ENCODE data around the gene SLC25A25.
"Not testable (repeated sequence)": the region's sequence is repeated elsewhere in the genome, so short reads cannot be mapped to it uniquely, and the experiment has no call there.

The SLC25A25 gene

DNA sequence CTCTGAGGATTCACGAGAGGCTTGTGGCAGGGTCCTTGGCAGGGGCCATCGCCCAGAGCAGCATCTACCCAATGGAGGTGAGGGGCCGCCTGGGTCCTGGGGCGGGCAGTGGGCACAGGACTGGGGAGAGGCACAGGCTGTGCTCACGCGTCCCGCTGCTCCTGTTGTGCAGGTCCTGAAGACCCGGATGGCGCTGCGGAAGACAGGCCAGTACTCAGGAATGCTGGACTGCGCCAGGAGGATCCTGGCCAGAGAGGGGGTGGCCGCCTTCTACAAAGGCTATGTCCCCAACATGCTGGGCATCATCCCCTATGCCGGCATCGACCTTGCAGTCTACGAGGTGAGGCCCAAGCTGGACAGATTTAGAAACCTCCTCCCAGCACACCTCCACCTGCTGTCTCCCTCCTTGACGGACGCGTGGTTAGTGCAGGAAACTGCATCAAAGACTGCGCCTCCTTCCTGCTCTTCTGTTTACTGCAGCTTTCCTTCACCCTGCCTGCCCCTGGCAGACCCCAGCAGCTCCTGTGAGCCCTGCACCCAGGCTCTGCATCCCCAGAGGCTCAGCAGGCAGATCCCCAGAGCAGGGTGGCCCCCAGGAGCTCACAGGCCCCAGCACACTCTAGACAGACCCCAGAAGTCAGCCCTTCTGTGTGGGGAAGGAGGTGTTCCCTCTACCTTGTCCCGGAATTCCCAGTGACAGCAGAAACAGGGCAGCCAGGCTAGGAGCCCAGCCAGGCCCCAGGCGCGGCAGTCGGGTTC lies 38.3 kb downstream of the SLC25A25 start:
- DNase-seq (ENCODE audit: extremely low read depth, low read depth) = no peak
- H3K4me3 ChIP-seq (replicated peaks; ENCODE audit: low read depth, low read length) = no peak overlapping the region
- TF ChIP-seq, protein P1, sequence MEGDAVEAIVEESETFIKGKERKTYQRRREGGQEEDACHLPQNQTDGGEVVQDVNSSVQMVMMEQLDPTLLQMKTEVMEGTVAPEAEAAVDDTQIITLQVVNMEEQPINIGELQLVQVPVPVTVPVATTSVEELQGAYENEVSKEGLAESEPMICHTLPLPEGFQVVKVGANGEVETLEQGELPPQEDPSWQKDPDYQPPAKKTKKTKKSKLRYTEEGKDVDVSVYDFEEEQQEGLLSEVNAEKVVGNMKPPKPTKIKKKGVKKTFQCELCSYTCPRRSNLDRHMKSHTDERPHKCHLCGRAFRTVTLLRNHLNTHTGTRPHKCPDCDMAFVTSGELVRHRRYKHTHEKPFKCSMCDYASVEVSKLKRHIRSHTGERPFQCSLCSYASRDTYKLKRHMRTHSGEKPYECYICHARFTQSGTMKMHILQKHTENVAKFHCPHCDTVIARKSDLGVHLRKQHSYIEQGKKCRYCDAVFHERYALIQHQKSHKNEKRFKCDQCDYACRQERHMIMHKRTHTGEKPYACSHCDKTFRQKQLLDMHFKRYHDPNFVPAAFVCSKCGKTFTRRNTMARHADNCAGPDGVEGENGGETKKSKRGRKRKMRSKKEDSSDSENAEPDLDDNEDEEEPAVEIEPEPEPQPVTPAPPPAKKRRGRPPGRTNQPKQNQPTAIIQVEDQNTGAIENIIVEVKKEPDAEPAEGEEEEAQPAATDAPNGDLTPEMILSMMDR (IDR thresholded peaks at IDR 0.05; ENCODE audit: low read depth, low read length, missing control alignments) = no peak

DNA sequence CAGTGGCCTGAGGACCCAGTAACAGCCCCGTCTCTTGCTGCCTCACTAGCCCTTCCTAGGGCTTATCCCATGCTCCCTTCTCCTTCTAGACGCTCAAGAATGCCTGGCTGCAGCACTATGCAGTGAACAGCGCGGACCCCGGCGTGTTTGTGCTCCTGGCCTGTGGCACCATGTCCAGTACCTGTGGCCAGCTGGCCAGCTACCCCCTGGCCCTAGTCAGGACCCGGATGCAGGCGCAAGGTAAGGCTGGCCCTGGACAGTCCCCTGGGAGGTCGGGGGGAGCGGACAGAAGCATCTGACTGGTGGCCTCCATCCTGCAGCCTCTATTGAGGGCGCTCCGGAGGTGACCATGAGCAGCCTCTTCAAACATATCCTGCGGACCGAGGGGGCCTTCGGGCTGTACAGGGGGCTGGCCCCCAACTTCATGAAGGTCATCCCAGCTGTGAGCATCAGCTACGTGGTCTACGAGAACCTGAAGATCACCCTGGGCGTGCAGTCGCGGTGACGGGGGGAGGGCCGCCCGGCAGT lies 39.0 kb downstream of the SLC25A25 start:
- H3K4me3 ChIP-seq (replicated peaks; ENCODE audit: low read depth, low read length) = no peak overlapping the region
- no peak for DNase-seq (ENCODE audit: extremely low read depth, low read depth)
- TF ChIP-seq, protein P1 (IDR thresholded peaks at IDR 0.05; ENCODE audit: low read depth, low read length, missing control alignments) = no peak

DNA sequence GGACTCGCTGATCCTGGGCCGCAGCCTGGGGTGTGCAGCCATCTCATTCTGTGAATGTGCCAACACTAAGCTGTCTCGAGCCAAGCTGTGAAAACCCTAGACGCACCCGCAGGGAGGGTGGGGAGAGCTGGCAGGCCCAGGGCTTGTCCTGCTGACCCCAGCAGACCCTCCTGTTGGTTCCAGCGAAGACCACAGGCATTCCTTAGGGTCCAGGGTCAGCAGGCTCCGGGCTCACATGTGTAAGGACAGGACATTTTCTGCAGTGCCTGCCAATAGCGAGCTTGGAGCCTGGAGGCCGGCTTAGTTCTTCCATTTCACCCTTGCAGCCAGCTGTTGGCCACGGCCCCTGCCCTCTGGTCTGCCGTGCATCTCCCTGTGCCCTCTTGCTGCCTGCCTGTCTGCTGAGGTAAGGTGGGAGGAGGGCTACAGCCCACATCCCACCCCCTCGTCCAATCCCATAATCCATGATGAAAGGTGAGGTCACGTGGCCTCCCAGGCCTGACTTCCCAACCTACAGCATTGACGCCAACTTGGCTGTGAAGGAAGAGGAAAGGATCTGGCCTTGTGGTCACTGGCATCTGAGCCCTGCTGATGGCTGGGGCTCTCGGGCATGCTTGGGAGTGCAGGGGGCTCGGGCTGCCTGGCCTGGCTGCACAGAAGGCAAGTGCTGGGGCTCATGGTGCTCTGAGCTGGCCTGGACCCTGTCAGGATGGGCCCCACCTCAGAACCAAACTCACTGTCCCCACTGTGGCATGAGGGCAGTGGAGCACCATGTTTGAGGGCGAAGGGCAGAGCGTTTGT lies 39.6 kb downstream of the SLC25A25 start:
- TF ChIP-seq, protein P1 (IDR thresholded peaks at IDR 0.05; ENCODE audit: low read depth, low read length, missing control alignments) = no peak
- H3K4me3 ChIP-seq (replicated peaks; ENCODE audit: low read depth, low read length) = no peak overlapping the region

DNA sequence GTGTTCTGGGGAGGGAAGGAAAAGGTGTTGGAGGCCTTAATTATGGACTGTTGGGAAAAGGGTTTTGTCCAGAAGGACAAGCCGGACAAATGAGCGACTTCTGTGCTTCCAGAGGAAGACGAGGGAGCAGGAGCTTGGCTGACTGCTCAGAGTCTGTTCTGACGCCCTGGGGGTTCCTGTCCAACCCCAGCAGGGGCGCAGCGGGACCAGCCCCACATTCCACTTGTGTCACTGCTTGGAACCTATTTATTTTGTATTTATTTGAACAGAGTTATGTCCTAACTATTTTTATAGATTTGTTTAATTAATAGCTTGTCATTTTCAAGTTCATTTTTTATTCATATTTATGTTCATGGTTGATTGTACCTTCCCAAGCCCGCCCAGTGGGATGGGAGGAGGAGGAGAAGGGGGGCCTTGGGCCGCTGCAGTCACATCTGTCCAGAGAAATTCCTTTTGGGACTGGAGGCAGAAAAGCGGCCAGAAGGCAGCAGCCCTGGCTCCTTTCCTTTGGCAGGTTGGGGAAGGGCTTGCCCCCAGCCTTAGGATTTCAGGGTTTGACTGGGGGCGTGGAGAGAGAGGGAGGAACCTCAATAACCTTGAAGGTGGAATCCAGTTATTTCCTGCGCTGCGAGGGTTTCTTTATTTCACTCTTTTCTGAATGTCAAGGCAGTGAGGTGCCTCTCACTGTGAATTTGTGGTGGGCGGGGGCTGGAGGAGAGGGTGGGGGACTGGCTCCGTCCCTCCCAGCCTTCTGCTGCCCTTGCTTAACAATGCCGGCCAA lies 40.4 kb downstream of the SLC25A25 start:
- H3K4me3 ChIP-seq (replicated peaks; ENCODE audit: low read depth, low read length) = no peak overlapping the region
- DNase-seq (ENCODE audit: extremely low read depth, low read depth) = no peak
- TF ChIP-seq, protein P1 (IDR thresholded peaks at IDR 0.05; ENCODE audit: low read depth, low read length, missing control alignments) = no peak

More for the DNA sequence above, 39.6 kb downstream of the SLC25A25 start:
- DNase-seq (ENCODE audit: extremely low read depth, low read depth) = no peak

DNA sequence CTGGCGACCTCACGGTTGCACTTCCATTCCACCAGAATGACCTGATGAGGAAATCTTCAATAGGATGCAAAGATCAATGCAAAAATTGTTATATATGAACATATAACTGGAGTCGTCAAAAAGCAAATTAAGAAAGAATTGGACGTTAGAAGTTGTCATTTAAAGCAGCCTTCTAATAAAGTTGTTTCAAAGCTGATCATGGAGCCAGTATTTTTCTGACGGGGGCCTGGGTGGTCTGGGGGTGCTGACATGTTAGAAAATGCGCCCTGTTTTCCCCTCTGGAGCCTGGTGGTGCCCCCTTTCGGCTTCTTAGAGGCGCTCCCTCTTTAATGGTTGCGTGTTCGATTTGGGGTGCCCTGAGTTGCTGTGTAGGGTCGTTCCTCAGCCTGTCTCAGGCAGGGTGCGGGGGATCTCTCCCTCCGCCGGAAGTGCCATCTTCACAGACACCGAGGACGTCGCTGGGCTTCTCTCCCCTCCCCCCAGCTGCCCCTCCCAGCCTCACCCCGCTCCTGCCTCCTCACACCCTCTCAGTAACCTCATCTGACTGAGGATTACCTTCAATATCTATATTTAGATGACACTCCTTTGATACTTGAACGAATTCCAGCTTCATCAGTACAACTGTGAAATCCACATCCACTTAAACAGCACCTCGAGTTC lies 41.1 kb downstream of the SLC25A25 start:
- TF ChIP-seq, protein P1 (IDR thresholded peaks at IDR 0.05; ENCODE audit: low read depth, low read length, missing control alignments) = no peak
- H3K4me3 ChIP-seq (replicated peaks; ENCODE audit: low read depth, low read length) = no peak overlapping the region
- no peak for DNase-seq (ENCODE audit: extremely low read depth, low read depth)

DNA sequence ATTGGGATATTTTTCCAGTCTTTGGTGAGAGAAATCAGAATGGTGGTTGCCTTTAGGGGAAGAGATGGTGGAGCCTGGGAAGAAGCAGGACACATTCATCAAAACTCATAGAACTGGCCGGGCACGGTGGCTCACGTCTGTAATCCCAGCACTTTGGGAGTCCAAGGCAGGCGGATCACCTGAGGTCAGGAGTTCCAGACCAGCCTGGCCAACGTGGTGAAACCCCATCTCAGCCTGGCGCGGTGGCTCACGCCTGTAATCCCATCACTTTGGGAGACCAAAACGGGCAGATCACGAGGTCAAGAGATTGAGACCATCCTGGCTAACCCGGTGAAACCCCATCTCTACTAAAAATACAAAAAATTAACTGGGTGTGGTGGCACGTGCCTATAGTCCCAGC lies 43.7 kb downstream of the SLC25A25 start:
- not testable (repeated sequence) for DNase-seq (ENCODE audit: extremely low read depth, low read depth)

More for the DNA sequence above, 43.7 kb downstream of the SLC25A25 start:
- H3K4me3 ChIP-seq (replicated peaks; ENCODE audit: low read depth, low read length) = not testable (repeated sequence)
